ENCODE results near the gene C11orf87. TPM values are rescaled to one million over a fixed set of nuclear protein-coding genes. Genes with fewer than 3 reads are reported as not detected.

C11orf87 gene
- total and polyA plus RNA-seq, 2 of the 8 experiments (the other 6 are each of a cell fraction or from before 2014, with no cell fraction given): 0.22 to 0.32 TPM

- no peak for TF ChIP-seq KDM4A (IDR thresholded peaks at IDR 0.05; ENCODE audit: low read depth, low read length, severe bottlenecking)
- no peak for TF ChIP-seq JUN (IDR thresholded peaks at IDR 0.05; ENCODE audit: low read depth, low read length)
- no peak for TF ChIP-seq MAX (IDR thresholded peaks at IDR 0.05)
- no peak for TF ChIP-seq CTCF (IDR thresholded peaks at IDR 0.05; ENCODE audit: control extremely low read depth in 1 of 3, insufficient read depth in 1 of 3, low read depth in 1 of 3, low read length in 3 of 3)
- TF ChIP-seq HDAC2 (IDR thresholded peaks at IDR 0.05; ENCODE audit: borderline replicate concordance in 1 of 2, low read depth in 2 of 2, low read length in 2 of 2): no peak
- TF ChIP-seq TEAD4 (IDR thresholded peaks at IDR 0.05; ENCODE audit: low read depth, low read length): no peak
- TF ChIP-seq TBP (IDR thresholded peaks at IDR 0.05; ENCODE audit: low read depth, low read length): no peak
These were observed 13.2 kb downstream of the C11orf87 start (continued) for GRCh38 chr11:109435121-109435742.

All from H1 (cell line).